IMR-90 (cell line): ENCODE data around the gene MAGI2. TPM values are rescaled to one million over a fixed set of nuclear protein-coding genes. Genes with fewer than 3 reads are reported as not detected.

ENCODE experiments used
- ATAC-seq: fragments of 200-7000 bp; cut with Tn5 transposase; 2 replicates; pipeline ENCODE4 v1.9.1; 2020; ENCODE audit warnings: low read depth, mild to moderate bottlenecking, moderate library complexity
- BruUV-seq: library from RNA; stranded (reverse); fragments of 400-500 nt; replicated peaks from 2 replicates; lab custom pipeline; 2021; lab: Mats Ljungman, UMichigan
- CTCF ChIA-PET: fragments of 300-600 bp; formaldehyde crosslinking; extraction: SDS; loops from one replicate; lab custom pipeline; 2021; ENCODE audit warnings: antibody characterized with exemption; lab: Yijun Ruan, JAX
- POLR2A ChIA-PET: fragments of 300-600 bp; sonication (Branson Sonifier 250); formaldehyde crosslinking; loops from one replicate; lab custom pipeline; 2022; ENCODE audit warnings: antibody characterized with exemption; ENCODE audit not compliant: unreplicated experiment; lab: Charles Lee
- DNase-seq: peaks from one replicate; pipeline ENCODE4 v3.0.0; 2013
- H2AFZ ChIP-seq: replicated peaks from 2 replicates; pipeline ENCODE3; 2013; ENCODE audit warnings: low read length, mild to moderate bottlenecking; ENCODE audit not compliant: poor library complexity
- H2AK5ac ChIP-seq: 2 replicates; pipeline ENCODE4 v1.6.1; 2013; ENCODE audit warnings: low read depth, low read length, inconsistent platforms
- H2AK9ac ChIP-seq: replicated peaks from 2 replicates; pipeline ENCODE3; 2013; ENCODE audit warnings: mild to moderate bottlenecking, low read depth, low read length, moderate library complexity; ENCODE audit not compliant: poor library complexity
- H2BK120ac ChIP-seq: 2 replicates; pipeline ENCODE4 v1.6.1; 2013; ENCODE audit warnings: low read depth, low read length, inconsistent platforms
- H2BK15ac ChIP-seq: 3 replicates; pipeline ENCODE4 v1.6.1; 2013; ENCODE audit warnings: low read depth, low read length, inconsistent platforms
- H2BK20ac ChIP-seq: 2 replicates; pipeline ENCODE4 v1.6.1; 2013; ENCODE audit warnings: low read depth, mild to moderate bottlenecking, inconsistent platforms, low read length, moderate library complexity
- H2BK5ac ChIP-seq: 2 replicates; pipeline ENCODE4 v1.6.1; 2013; ENCODE audit warnings: mild to moderate bottlenecking, low read depth, low read length, inconsistent platforms; ENCODE audit not compliant: poor library complexity, severe bottlenecking
- H3K14ac ChIP-seq: replicated peaks from 2 replicates; pipeline ENCODE4 v1.6.1; 2013; ENCODE audit warnings: low read depth, low read length, inconsistent platforms
- H3K18ac ChIP-seq: 2 replicates; pipeline ENCODE4 v1.6.1; 2013; ENCODE audit warnings: low read depth, low read length, control low read depth
- H3K23ac ChIP-seq: 2 replicates; pipeline ENCODE4 v1.6.1; 2013; ENCODE audit warnings: low read depth, low read length, inconsistent platforms
- H3K27ac ChIP-seq: 2 replicates; pipeline ENCODE4 v1.5.1; 2013; ENCODE audit warnings: mild to moderate bottlenecking, control low read depth, low read length; ENCODE audit not compliant: insufficient read depth
- H3K27me3 ChIP-seq: 2 replicates; pipeline ENCODE4 v1.6.1; 2013; ENCODE audit warnings: low read length; ENCODE audit not compliant: control insufficient read depth, insufficient read depth
- H3K36me3 ChIP-seq: 2 replicates; pipeline ENCODE4 v1.6.1; 2013; ENCODE audit warnings: low read length, mixed read lengths; ENCODE audit not compliant: control insufficient read depth, insufficient read depth
- H3K4ac ChIP-seq: 2 replicates; pipeline ENCODE4 v1.6.1; 2013; ENCODE audit warnings: low read depth, low read length, inconsistent platforms
- H3K4me1 ChIP-seq: 2 replicates; pipeline ENCODE4 v1.6.1; 2013; ENCODE audit warnings: low read length, mixed read lengths; ENCODE audit not compliant: control insufficient read depth, insufficient read depth
- H3K4me2 ChIP-seq: 2 replicates; pipeline ENCODE4 v1.6.1; 2013; ENCODE audit warnings: low read depth, mild to moderate bottlenecking, control low read depth, low read length, moderate library complexity
- H3K4me3 ChIP-seq: 2 replicates; pipeline ENCODE4 v1.5.1; 2013; ENCODE audit warnings: low read depth, mild to moderate bottlenecking, control low read depth, low read length, moderate library complexity; ENCODE audit not compliant: insufficient read depth
- H3K56ac ChIP-seq: 2 replicates; pipeline ENCODE4 v1.6.1; 2013; ENCODE audit warnings: low read length, inconsistent platforms; ENCODE audit not compliant: insufficient read depth; ENCODE audit errors: extremely low read depth
- H3K79me1 ChIP-seq, 2 experiments: 2 replicates each; pipeline ENCODE4 v1.6.1; 2013; ENCODE audit warnings: low read length in 2 of 2, inconsistent platforms in 1 of 2, low read depth in 1 of 2
- H3K9ac ChIP-seq: 2 replicates; pipeline ENCODE4 v1.6.1; 2013; ENCODE audit warnings: low read depth, low read length, control low read depth
- H3K9me1 ChIP-seq: 2 replicates; pipeline ENCODE4 v1.6.1; 2013; ENCODE audit warnings: low read length, inconsistent platforms; ENCODE audit not compliant: insufficient read depth
- H3K9me3 ChIP-seq: 2 replicates; pipeline ENCODE4 v1.6.1; 2013; ENCODE audit warnings: low read length; ENCODE audit not compliant: control insufficient read depth, insufficient read depth
- H4K20me1 ChIP-seq: 2 replicates; pipeline ENCODE4 v1.6.1; 2013; ENCODE audit warnings: low read length, inconsistent platforms; ENCODE audit not compliant: insufficient read depth
- H4K5ac ChIP-seq: 2 replicates; pipeline ENCODE4 v1.6.1; 2013; ENCODE audit warnings: mild to moderate bottlenecking, low read depth, low read length, control low read depth
- H4K8ac ChIP-seq, 2 experiments: 2 replicates each; pipeline ENCODE4 v1.6.1; 2013; ENCODE audit warnings: low read depth in 2 of 2, low read length in 2 of 2, control low read depth in 1 of 2, inconsistent platforms in 1 of 2
- H4K91ac ChIP-seq: 2 replicates; pipeline ENCODE4 v1.6.1; 2013; ENCODE audit warnings: low read depth, low read length, inconsistent platforms; ENCODE audit not compliant: insufficient read depth
- BHLHE40 ChIP-seq: fragments of 150-350 bp; IDR thresholded peaks from 2 replicates; pipeline ENCODE4 v1.6.1; 2016; ENCODE audit warnings: mild to moderate bottlenecking, low read depth, low read length
- CEBPB ChIP-seq: IDR thresholded peaks from 2 replicates; pipeline ENCODE4 v1.6.1; 2012; ENCODE audit warnings: low read depth, low read length, improper control_type of control experiment
- CHD1 ChIP-seq: IDR thresholded peaks from 2 replicates; pipeline ENCODE4 v1.6.1; 2012; ENCODE audit warnings: low read depth, low read length, improper control_type of control experiment
- CTCF ChIP-seq: conservative IDR thresholded peaks from 2 replicates; pipeline ENCODE4 v1.5.1; 2012; ENCODE audit warnings: mild to moderate bottlenecking, low read depth, low read length, improper control_type of control experiment
- ELK1 ChIP-seq: fragments of 150-350 bp; IDR thresholded peaks from 2 replicates; pipeline ENCODE4 v1.6.1; 2016; ENCODE audit warnings: low read depth, mild to moderate bottlenecking, low read length, moderate library complexity, borderline replicate concordance
- FOS ChIP-seq: fragments of 150-350 bp; IDR thresholded peaks from 2 replicates; pipeline ENCODE4 v1.6.1; 2016; ENCODE audit warnings: low read depth, low read length
- MAFK ChIP-seq: IDR thresholded peaks from 2 replicates; pipeline ENCODE4 v1.6.1; 2012; ENCODE audit warnings: low read depth, low read length, improper control_type of control experiment
- MAZ ChIP-seq: IDR thresholded peaks from 2 replicates; pipeline ENCODE4 v1.6.1; 2012; ENCODE audit warnings: low read depth, mild to moderate bottlenecking, low read length, improper control_type of control experiment, moderate library complexity, borderline replicate concordance
- MXI1 ChIP-seq: IDR thresholded peaks from 2 replicates; pipeline ENCODE4 v1.6.1; 2012; ENCODE audit warnings: low read depth, mild to moderate bottlenecking, low read length, moderate library complexity, borderline replicate concordance
- NFE2L2 ChIP-seq: fragments of 150-350 bp; IDR thresholded peaks from 2 replicates; pipeline ENCODE4 v1.6.1; 2016; ENCODE audit warnings: low read depth, mild to moderate bottlenecking, low read length
- POLR2A ChIP-seq: IDR thresholded peaks from 2 replicates; pipeline ENCODE4 v1.6.1; 2012; ENCODE audit warnings: mild to moderate bottlenecking, low read depth, low read length
- RAD21 ChIP-seq: IDR thresholded peaks from 2 replicates; pipeline ENCODE4 v1.6.1; 2012; ENCODE audit warnings: low read length, improper control_type of control experiment
- RCOR1 ChIP-seq: IDR thresholded peaks from 2 replicates; pipeline ENCODE4 v1.6.1; 2012; ENCODE audit warnings: mild to moderate bottlenecking, low read length, improper control_type of control experiment; ENCODE audit not compliant: insufficient replicate concordance
- RFX5 ChIP-seq: IDR thresholded peaks from 2 replicates; pipeline ENCODE4 v1.8.0; 2012; ENCODE audit warnings: low read depth, mild to moderate bottlenecking, low read length, moderate library complexity
- SMC3 ChIP-seq: fragments of 150-350 bp; IDR thresholded peaks from 2 replicates; pipeline ENCODE4 v1.6.1; 2016; ENCODE audit warnings: low read depth, mild to moderate bottlenecking, antibody characterized with exemption, low read length, moderate library complexity
- USF2 ChIP-seq: fragments of 150-350 bp; IDR thresholded peaks from 2 replicates; pipeline ENCODE4 v1.6.1; 2017; ENCODE audit warnings: mild to moderate bottlenecking, antibody characterized with exemption, low read length, low read depth
- WGBS, 2 experiments: methylation state at CpG; one replicate each; pipeline versions ENCODE4 v1.1.5 to v1.1.7; 2013; ENCODE audit warnings: missing lambda C conversion rate in 2 of 2; ENCODE audit not compliant: insufficient read length in 1 of 2; ENCODE audit errors: extremely low coverage in 2 of 2; 5-methylcytosine and 5-hydroxymethylcytosine counted together
- dilution Hi-C: fragments of 300-500 bp; cut with HindIII; formaldehyde crosslinking; loops from one replicate; pipeline ENCODE4 v1.14.3; 2018; ENCODE audit warnings: low sequenced_read_pairs; ENCODE audit not compliant: unreplicated experiment
- in situ Hi-C: fragments of 300-500 bp; cut with MboI; formaldehyde crosslinking; loops from 3 replicates; pipeline ENCODE4 v1.14.3; 2019; ENCODE audit warnings: low sequenced_read_pairs, inconsistent platforms, mixed read lengths
- intact Hi-C: fragments of 100-400 bp; cut with micrococcal nuclease; formaldehyde crosslinking; loops from 2 replicates; pipeline ENCODE4 v1.10.0; 2022
- polyA plus RNA-seq, 3 experiments: library from polyadenylated mRNA; depleted of rRNA; stranded (reverse); fragments of >200 nt; gene quantifications; 2 replicates each; pipeline ENCODE4 v1.2.3, GENCODE V29; 2012; ENCODE audit warnings: low replicate concordance in 1 of 3
- total RNA-seq: library from RNA; depleted of rRNA; stranded (reverse); fragments of >200 nt; gene quantifications from 2 replicates; pipeline ENCODE4 v1.2.3, GENCODE V29; 2012

Gene MAGI2
- total and polyA plus RNA-seq, 2 of the 4 experiments (the other 2 are of a cell fraction): 2.5 to 17.9 TPM

- no peak overlapping the region for H3K4me3 ChIP-seq
- in situ Hi-C loops: no loop called here
Measured at GRCh38 chr7:78161781-78162180, 1291.7 kb downstream of the MAGI2 start.

More at GRCh38 chr7:78161781-78162180, 1291.7 kb downstream of the MAGI2 start:
- H3K4ac ChIP-seq: no peak overlapping the region
- no peak overlapping the region for H3K27ac ChIP-seq
- no peak overlapping the region for H2BK15ac ChIP-seq
- dilution Hi-C loops: no loop called here
- no peaks in the 10 kb centered on the region for H4K20me1 ChIP-seq
- no TSS peak for BruUV-seq
- no peak overlapping the region for H2BK20ac ChIP-seq
- H4K8ac ChIP-seq: no peak overlapping the region
- no peak for TF ChIP-seq SMC3
- no peak for TF ChIP-seq MAZ
- no peak for TF ChIP-seq ELK1
- no peak for TF ChIP-seq NFE2L2
- TF ChIP-seq CTCF: no peak
- TF ChIP-seq POLR2A: no peak
- TF ChIP-seq RAD21: no peak
- TF ChIP-seq MXI1: no peak
- no peak for TF ChIP-seq RCOR1
- no peak for TF ChIP-seq RFX5
- no peak for TF ChIP-seq BHLHE40
- no peak for TF ChIP-seq CHD1
- TF ChIP-seq FOS: no peak
- no peak for TF ChIP-seq CEBPB
- TF ChIP-seq MAFK: no peak
- no peak for TF ChIP-seq USF2
- no peak overlapping the region for H2BK120ac ChIP-seq
- H3K56ac ChIP-seq: no peak overlapping the region
- no peak overlapping the region for H2AK9ac ChIP-seq
- no CpG with 5 or more reads among the region's 5 CpGs for WGBS, 2 experiments
- no peaks in the 10 kb centered on the region; the same call in 1 of the 2 replicates for H3K9me1 ChIP-seq
- no peak overlapping the region for H3K9ac ChIP-seq
- H3K79me1 ChIP-seq: no peaks in the 10 kb centered on the region
- intact Hi-C loops: no loop called here
- H4K91ac ChIP-seq: no peak overlapping the region
- H3K9me3 ChIP-seq: no peaks in the 10 kb centered on the region
- H3K4me2 ChIP-seq: no peak overlapping the region
- peaks cover 2% of the 10 kb centered on the region; the same call in 1 of the 2 replicates for H3K36me3 ChIP-seq
- DNase-seq (no peak), ATAC-seq (no peak)
- ChIA-PET CTCF (no interaction called here), POLR2A (no interaction called here)
- H2AFZ ChIP-seq: no peak overlapping the region
- no peak overlapping the region for H3K14ac ChIP-seq
- no peaks in the 10 kb centered on the region for H3K27me3 ChIP-seq
- no peak overlapping the region for H2BK5ac ChIP-seq
- H3K4me1 ChIP-seq: no peaks in the 10 kb centered on the region
- H2AK5ac ChIP-seq: no peak overlapping the region
- no peak overlapping the region for H3K18ac ChIP-seq
- H4K5ac ChIP-seq: no peak overlapping the region
- no peak overlapping the region for H3K23ac ChIP-seq
